HG03095 (cell line): ENCODE results near the gene CNN2.

ENCODE experiments used
- ATAC-seq: cut with Tn5 transposase; IDR thresholded peaks from one replicate; pipeline ENCODE4 v1.9.1; 2021; ENCODE audit warnings: moderate library complexity; ENCODE audit not compliant: unreplicated experiment

CNN2 gene

GRCh38 chr19:1047696-1048147 lies 21.3 kb downstream of the CNN2 start:
- no peak for ATAC-seq

- ATAC-seq: no peak
These were observed 22.7 kb downstream of the CNN2 start for GRCh38 chr19:1049106-1049505.

- ATAC-seq: no peak
These were observed 23.4 kb downstream of the CNN2 start for GRCh38 chr19:1049800-1050199.

- no peak for ATAC-seq
These were observed 24.8 kb downstream of the CNN2 start for GRCh38 chr19:1050989-1051788.

- ATAC-seq: no peak
These were observed 25.4 kb downstream of the CNN2 start for GRCh38 chr19:1051791-1052190.

- no peak for ATAC-seq
These were observed 26.1 kb downstream of the CNN2 start for GRCh38 chr19:1052349-1052975.

GRCh38 chr19:1053176-1054101 lies 27.0 kb downstream of the CNN2 start:
- no peak for ATAC-seq

- ATAC-seq: no peak
These were observed 28.0 kb downstream of the CNN2 start for GRCh38 chr19:1054102-1055027.

- ATAC-seq: no peak
These were observed 28.6 kb downstream of the CNN2 start for GRCh38 chr19:1055028-1055425.

GRCh38 chr19:1055886-1056620 lies 29.6 kb downstream of the CNN2 start:
- ATAC-seq: no peak

- ATAC-seq: no peak
These were observed 30.9 kb downstream of the CNN2 start for GRCh38 chr19:1057176-1057855.

- ATAC-seq: no peak
These were observed 31.7 kb downstream of the CNN2 start for GRCh38 chr19:1058112-1058511.

- ATAC-seq: no peak
These were observed 34.3 kb downstream of the CNN2 start for GRCh38 chr19:1060689-1061088.

- ATAC-seq: no peak
These were observed 35.6 kb downstream of the CNN2 start for GRCh38 chr19:1061987-1062386.

- ATAC-seq: no peak
These were observed 36.1 kb downstream of the CNN2 start for GRCh38 chr19:1062387-1063029.

GRCh38 chr19:1063030-1063908 lies 36.9 kb downstream of the CNN2 start:
- ATAC-seq: no peak

- no peak for ATAC-seq
These were observed 37.7 kb downstream of the CNN2 start for GRCh38 chr19:1063909-1064660.
